Liver (tissue), 9 donors: ENCODE data around the gene TXNDC11. TPM values are rescaled to one million over a fixed set of nuclear protein-coding genes. Genes with fewer than 3 reads are reported as not detected.
A peak's percentile ranks its signal among the peaks of the same experiment; 100 is the strongest.

Experiments
- DNase-seq: peaks from one replicate; pipeline ENCODE4 v3.0.0-alpha.2; 2017; ENCODE audit warnings: low spot score
- H3K27ac ChIP-seq, 2 donors: one replicate each; pipeline ENCODE4 v1.7.0; 2013; ENCODE audit warnings: inconsistent platforms in 2 of 2, low read length in 2 of 2, control low read depth in 1 of 2, low read depth in 1 of 2, mild to moderate bottlenecking in 1 of 2
- H3K27me3 ChIP-seq, 4 donors: one replicate each; pipeline versions ENCODE4 v1.6.1 to v1.7.0; 2013; ENCODE audit warnings: low read length in 3 of 4, inconsistent platforms in 1 of 4, mild to moderate bottlenecking in 1 of 4, moderate library complexity in 1 of 4; ENCODE audit not compliant: control insufficient read depth in 4 of 4, insufficient read depth in 4 of 4
- H3K36me3 ChIP-seq, 4 donors: one replicate each; pipeline versions ENCODE4 v1.6.1 to v1.7.0; 2013; ENCODE audit warnings: low read length in 3 of 4, mild to moderate bottlenecking in 3 of 4, low read depth in 1 of 4, moderate library complexity in 1 of 4; ENCODE audit not compliant: control insufficient read depth in 4 of 4, insufficient read depth in 3 of 4
- H3K4me1 ChIP-seq, 4 donors: one replicate each; pipeline versions ENCODE4 v1.6.1 to v1.7.0; 2013; ENCODE audit warnings: low read length in 3 of 4, mild to moderate bottlenecking in 3 of 4, moderate library complexity in 1 of 4; ENCODE audit not compliant: control insufficient read depth in 4 of 4, insufficient read depth in 4 of 4
- H3K4me3 ChIP-seq, 3 donors: one replicate each; pipeline versions ENCODE4 v1.6.1 to v1.7.0; 2013; ENCODE audit warnings: low read length in 3 of 3, control low read depth in 1 of 3, low read depth in 1 of 3, mild to moderate bottlenecking in 1 of 3
- H3K9ac ChIP-seq, 2 donors: one replicate each; pipeline ENCODE4 v1.7.0; 2013; ENCODE audit warnings: low read length in 2 of 2, mild to moderate bottlenecking in 2 of 2, moderate library complexity in 2 of 2, control low read depth in 1 of 2, low read depth in 1 of 2
- H3K9me3 ChIP-seq, 4 donors: one replicate each; pipeline versions ENCODE4 v1.6.1 to v1.7.0; 2013; ENCODE audit warnings: low read length in 3 of 4; ENCODE audit not compliant: control insufficient read depth in 4 of 4
- CTCF ChIP-seq: fragments of 150-350 bp; IDR thresholded peaks from 2 replicates; pipeline ENCODE4 v1.5.1; 2017; ENCODE audit warnings: improper control_type of control experiment, low read depth, low read length; ENCODE audit not compliant: missing input control
- EGR1 ChIP-seq, 2 donors: IDR thresholded peaks; 2 replicates each; pipeline ENCODE4 v1.6.1; 2016 to 2018; ENCODE audit warnings: antibody characterized with exemption in 2 of 2, low read depth in 2 of 2
- FOXA2 ChIP-seq: IDR thresholded peaks from 2 replicates; pipeline ENCODE4 v1.6.1; 2016; ENCODE audit warnings: antibody characterized with exemption
- GABPA ChIP-seq, 2 donors: IDR thresholded peaks in 1 of 2; conservative IDR thresholded peaks in 1 of 2; 2 replicates each; pipeline ENCODE4 v1.6.1; 2016; ENCODE audit warnings: antibody characterized with exemption in 2 of 2, mild to moderate bottlenecking in 1 of 2, moderate library complexity in 1 of 2
- HNF4A ChIP-seq, 2 donors: conservative IDR thresholded peaks; 2 replicates each; pipeline ENCODE4 v1.6.1; 2016; ENCODE audit warnings: antibody characterized with exemption in 2 of 2, mild to moderate bottlenecking in 2 of 2
- HNF4G ChIP-seq: IDR thresholded peaks from 2 replicates; pipeline ENCODE4 v1.6.1; 2016; ENCODE audit warnings: antibody characterized with exemption
- RXRA ChIP-seq, 2 donors: IDR thresholded peaks; 2 replicates each; pipeline ENCODE4 v1.6.1; 2017 to 2018; ENCODE audit warnings: antibody characterized with exemption in 2 of 2, mild to moderate bottlenecking in 1 of 2
- SP1 ChIP-seq: IDR thresholded peaks from 2 replicates; pipeline ENCODE4 v1.6.1; 2018; ENCODE audit warnings: antibody characterized with exemption, mild to moderate bottlenecking
- YY1 ChIP-seq: IDR thresholded peaks from 2 replicates; pipeline ENCODE4 v1.6.1; 2016; ENCODE audit warnings: antibody characterized with exemption, mild to moderate bottlenecking
- ZBTB33 ChIP-seq: IDR thresholded peaks from 2 replicates; pipeline ENCODE4 v1.6.1; 2016; ENCODE audit warnings: antibody characterized with exemption
- WGBS: extraction: QIAGEN DNeasy Blood & Tissue Kit; methylation state at CpG from one replicate; pipeline ENCODE4 v1.1.7; 2013; 5-methylcytosine and 5-hydroxymethylcytosine counted together
- polyA plus RNA-seq, 2 donors: library from polyadenylated mRNA; stranded (reverse) in 1 of 2; unstranded in 1 of 2; fragments of 200-250 nt in 1 of 2; fragments of >200 nt in 1 of 2; fragmentation: Nextera tagmentation in 1 of 2; extraction: Ambion mirVana in 1 of 2; gene quantifications; one replicate each; pipeline versions ENCODE4 v1.2.1 to v1.2.3, GENCODE V29; 2013 to 2015
- total RNA-seq, 2 donors: library from RNA; depleted of rRNA; stranded (reverse); fragments of >200 nt; gene quantifications; one replicate each; pipeline ENCODE4 v1.2.3, GENCODE V29; 2014
- TF ChIP-seq, protein P1 (sequence below): IDR thresholded peaks from 2 replicates; pipeline ENCODE4 v1.6.1; 2016; ENCODE audit warnings: antibody characterized with exemption, mild to moderate bottlenecking
- TF ChIP-seq, protein P2 (sequence below): IDR thresholded peaks from 2 replicates; pipeline ENCODE4 v1.6.1; 2016; ENCODE audit warnings: antibody characterized with exemption
- TF ChIP-seq, protein P3 (sequence below): IDR thresholded peaks from 2 replicates; pipeline ENCODE4 v1.6.1; 2016; ENCODE audit warnings: antibody characterized with exemption
- donor health status: healthy.
- donor health status: healthy.
- donor health status: healthy.
- donor health status: healthy.
- donor health status: healthy.

Gene TXNDC11
- total and polyA plus RNA-seq, 4 donors, result 26.4 to 63.5 (median 48.5) TPM

DNA sequence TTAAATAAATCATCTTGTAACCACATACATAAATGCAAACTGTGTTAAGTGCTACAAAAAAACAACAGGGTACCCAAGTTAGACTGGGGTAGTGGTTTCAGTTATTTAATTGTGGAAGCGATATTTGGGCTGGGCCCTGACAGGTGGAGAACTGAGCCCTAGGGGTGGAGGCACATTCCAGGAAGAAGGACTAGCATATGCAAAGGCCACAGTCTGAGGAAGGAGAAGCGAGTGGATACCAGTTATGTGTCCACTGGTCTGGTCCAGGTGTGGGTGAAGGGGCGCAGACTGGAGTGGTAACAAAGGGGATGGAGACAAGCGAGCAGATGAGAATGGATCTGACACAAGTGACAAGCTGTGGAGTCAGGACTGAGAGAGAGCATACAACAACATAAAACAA is 22.9 kb downstream of the TXNDC11 start:
- H3K4me3 ChIP-seq, result no peak overlapping the region
- DNase-seq, result no peak
- H3K4me1 ChIP-seq, result peaks cover 4 to 25% (median 11%) of the 10 kb centered on the region in 4 donors
- H3K27ac ChIP-seq, result no peak overlapping the region
- H3K9ac ChIP-seq, result no peak overlapping the region
- TF ChIP-seq, protein P1, sequence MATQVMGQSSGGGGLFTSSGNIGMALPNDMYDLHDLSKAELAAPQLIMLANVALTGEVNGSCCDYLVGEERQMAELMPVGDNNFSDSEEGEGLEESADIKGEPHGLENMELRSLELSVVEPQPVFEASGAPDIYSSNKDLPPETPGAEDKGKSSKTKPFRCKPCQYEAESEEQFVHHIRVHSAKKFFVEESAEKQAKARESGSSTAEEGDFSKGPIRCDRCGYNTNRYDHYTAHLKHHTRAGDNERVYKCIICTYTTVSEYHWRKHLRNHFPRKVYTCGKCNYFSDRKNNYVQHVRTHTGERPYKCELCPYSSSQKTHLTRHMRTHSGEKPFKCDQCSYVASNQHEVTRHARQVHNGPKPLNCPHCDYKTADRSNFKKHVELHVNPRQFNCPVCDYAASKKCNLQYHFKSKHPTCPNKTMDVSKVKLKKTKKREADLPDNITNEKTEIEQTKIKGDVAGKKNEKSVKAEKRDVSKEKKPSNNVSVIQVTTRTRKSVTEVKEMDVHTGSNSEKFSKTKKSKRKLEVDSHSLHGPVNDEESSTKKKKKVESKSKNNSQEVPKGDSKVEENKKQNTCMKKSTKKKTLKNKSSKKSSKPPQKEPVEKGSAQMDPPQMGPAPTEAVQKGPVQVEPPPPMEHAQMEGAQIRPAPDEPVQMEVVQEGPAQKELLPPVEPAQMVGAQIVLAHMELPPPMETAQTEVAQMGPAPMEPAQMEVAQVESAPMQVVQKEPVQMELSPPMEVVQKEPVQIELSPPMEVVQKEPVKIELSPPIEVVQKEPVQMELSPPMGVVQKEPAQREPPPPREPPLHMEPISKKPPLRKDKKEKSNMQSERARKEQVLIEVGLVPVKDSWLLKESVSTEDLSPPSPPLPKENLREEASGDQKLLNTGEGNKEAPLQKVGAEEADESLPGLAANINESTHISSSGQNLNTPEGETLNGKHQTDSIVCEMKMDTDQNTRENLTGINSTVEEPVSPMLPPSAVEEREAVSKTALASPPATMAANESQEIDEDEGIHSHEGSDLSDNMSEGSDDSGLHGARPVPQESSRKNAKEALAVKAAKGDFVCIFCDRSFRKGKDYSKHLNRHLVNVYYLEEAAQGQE, result no peak
- no peak for TF ChIP-seq HNF4G
- no peak for TF ChIP-seq HNF4A (conservative IDR thresholded peaks at IDR 0.05)
- no peak for TF ChIP-seq SP1
- no peak for TF ChIP-seq CTCF
- no peak for TF ChIP-seq GABPA (IDR thresholded peaks at IDR 0.05 in 1 of 2, conservative IDR thresholded peaks at IDR 0.05 in 1 of 2)
- TF ChIP-seq FOXA2, result no peak
- TF ChIP-seq RXRA (IDR thresholded peaks at IDR 0.05), result no peak
- TF ChIP-seq, protein P2, sequence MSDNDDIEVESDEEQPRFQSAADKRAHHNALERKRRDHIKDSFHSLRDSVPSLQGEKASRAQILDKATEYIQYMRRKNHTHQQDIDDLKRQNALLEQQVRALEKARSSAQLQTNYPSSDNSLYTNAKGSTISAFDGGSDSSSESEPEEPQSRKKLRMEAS, result no peak
- TF ChIP-seq, protein P3, sequence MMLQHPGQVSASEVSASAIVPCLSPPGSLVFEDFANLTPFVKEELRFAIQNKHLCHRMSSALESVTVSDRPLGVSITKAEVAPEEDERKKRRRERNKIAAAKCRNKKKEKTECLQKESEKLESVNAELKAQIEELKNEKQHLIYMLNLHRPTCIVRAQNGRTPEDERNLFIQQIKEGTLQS, result no peak
- H3K9me3 ChIP-seq, result no peaks in the 10 kb centered on the region
- no peaks in the 10 kb centered on the region for H3K27me3 ChIP-seq
- H3K36me3 ChIP-seq, result peaks cover 12 to 29% (median 18%) of the 10 kb centered on the region in 4 donors
- WGBS, result 99% methylated on average over 4 of the region's 4 CpGs

DNA sequence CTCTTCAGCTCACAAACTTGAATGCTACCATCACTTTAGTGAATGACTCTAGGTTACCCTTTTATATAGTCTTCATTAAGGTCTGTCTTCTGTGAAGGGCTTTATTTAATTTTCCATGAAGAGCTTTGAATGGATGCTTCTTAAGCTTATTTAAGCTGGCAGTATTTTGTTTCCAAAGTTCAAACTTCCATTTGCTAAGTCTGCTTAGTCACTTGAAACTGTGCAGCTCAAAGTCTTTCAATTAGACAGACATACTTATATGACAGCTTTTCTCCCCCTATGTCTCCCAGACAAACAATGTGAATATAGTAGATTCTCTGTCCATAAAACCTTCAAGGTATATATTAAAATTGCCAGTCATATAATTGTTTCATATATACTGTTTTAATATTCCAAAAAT is 23.5 kb downstream of the TXNDC11 start:
- Histone ChIP-seq H3K4me1 (peaks cover 4 to 21% (median 11%) of the 10 kb centered on the region in 4 donors), H3K4me3 (no peak overlapping the region), H3K27ac (no peak overlapping the region), H3K9me3 (no peaks in the 10 kb centered on the region), H3K9ac (no peak overlapping the region), H3K27me3 (no peaks in the 10 kb centered on the region), H3K36me3 (peaks cover 12 to 29% (median 18%) of the 10 kb centered on the region in 4 donors)
- TF ChIP-seq SP1 (no peak), GABPA (IDR thresholded peaks at IDR 0.05 in 1 of 2, conservative IDR thresholded peaks at IDR 0.05 in 1 of 2) (no peak), ZBTB33 (no peak), YY1 (no peak), HNF4A (conservative IDR thresholded peaks at IDR 0.05) (peak in 1 of 2 donors; percentile 29), FOXA2 (no peak), EGR1 (IDR thresholded peaks at IDR 0.05; ENCODE audit: low read depth in 2 of 2) (no peak)
- TF ChIP-seq, protein P2, result no peak
- DNase-seq, result no peak
